HG03575 (cell line): Measurements from ENCODE around the gene SHC2.
"Not testable (repeated sequence)": the region's sequence is repeated elsewhere in the genome, so short reads cannot be mapped to it uniquely, and the experiment has no call there.

Experiments
- ATAC-seq: cut with Tn5 transposase; IDR thresholded peaks from one replicate; pipeline ENCODE4 v1.9.1; 2021; ENCODE audit not compliant: unreplicated experiment, insufficient number of reproducible peaks, low FRiP score; ENCODE audit errors: extremely low read depth

The SHC2 gene

DNA sequence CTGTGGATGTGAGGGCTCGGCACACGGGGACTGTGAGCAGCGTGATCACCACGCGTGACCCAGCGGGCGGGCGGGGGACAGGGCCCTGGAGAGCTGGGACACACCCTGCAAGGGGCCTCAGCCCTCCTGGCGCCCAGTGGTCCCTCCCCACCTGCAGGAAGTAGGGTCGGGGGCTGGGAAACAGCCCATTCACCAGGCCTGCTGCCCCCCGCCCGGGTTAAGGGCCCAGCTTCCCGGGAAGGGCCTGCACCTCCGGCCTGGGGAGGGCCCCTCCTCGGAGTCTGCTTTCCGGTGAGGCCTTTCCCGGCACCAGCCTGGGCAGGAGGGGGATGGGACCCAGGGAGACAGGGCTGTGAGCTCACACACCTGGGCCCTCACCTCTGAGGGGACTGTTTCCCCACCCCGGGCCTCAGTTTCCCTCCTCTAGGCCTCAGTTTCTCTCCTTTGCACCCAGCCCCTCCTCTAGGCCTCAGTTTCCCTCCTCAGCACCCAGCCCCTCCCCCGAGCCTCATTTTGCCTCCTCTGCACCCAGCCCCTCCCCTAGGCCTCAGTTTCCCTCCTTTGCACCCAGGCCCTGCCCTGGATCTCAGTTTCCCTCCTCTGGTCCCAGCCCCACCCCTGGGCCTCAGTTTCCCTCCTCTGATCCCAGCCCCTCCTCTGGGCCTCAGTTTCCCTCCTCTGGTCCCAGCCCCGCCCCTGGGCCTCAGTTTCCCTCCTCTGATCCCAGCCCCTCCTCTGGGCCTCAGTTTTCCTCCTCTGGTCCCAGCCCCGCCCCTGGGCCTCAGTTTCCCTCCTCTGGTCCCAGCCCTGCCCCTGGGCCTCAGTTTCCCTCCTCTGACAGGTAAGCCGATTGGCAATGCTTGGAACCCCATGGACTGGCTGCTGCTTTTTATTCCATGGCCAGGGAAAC lies 33.6 kb upstream of the SHC2 start:
- no peak for ATAC-seq

DNA sequence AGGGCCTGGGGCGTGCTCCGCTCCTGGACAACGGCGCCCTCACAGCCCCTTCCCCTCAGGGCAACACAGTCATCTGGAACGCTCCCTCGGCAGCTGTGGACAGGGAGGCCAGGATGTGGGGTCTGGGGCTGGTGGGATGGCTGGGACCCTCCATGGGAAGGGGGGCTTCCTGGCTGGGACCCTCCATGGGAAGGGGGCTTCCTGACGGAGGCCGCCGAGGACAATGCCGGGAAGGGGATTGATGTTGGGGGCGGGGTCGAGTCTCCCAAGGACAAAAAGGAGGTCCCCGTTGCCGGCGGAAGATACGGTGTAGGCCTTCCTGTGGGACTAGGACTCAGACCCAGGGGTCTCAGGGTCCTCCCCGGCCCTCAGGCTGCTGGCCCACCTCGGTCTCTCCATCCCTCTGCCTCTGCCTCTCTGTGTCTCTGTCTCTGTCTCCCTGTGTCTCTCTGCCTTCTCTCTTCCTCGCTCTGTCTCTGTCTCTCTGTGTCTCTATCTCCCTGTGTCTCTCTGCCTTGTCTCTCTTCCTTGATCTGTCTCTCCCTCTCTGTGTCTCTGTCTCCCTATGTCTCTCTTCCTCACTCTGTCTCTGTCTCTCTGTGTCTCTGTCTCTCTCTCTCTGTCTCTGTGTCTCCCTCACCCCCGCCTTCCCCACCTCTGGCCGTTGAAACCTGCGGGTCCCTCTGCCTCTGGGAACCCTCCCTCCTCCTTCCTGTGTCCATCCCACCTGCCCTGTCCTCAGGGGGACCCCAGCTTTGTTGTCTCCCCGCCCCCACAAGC lies 32.7 kb upstream of the SHC2 start:
- no peak for ATAC-seq

DNA sequence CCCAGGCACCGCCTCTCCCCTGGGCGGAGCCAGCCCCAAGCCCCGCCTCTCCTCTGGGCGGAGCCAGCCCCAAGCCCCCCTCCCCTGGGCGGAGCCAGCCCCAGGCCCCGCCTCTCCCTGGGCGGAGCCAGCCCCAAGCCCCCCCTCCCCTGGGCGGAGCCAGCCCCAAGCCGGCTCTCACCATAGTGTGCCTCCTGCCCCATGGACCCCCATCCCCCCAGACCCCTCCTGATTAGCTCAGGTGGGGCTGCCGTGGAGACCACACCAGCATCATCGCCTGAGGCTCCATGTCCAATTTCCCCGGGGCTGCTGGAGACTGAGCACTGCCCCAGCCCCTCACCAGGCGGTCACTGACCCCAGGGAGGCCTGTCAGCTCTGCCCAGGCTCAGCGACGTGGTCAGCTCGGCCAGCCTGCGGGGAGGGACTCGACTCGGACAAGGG lies 31.3 kb upstream of the SHC2 start:
- no peak for ATAC-seq

DNA sequence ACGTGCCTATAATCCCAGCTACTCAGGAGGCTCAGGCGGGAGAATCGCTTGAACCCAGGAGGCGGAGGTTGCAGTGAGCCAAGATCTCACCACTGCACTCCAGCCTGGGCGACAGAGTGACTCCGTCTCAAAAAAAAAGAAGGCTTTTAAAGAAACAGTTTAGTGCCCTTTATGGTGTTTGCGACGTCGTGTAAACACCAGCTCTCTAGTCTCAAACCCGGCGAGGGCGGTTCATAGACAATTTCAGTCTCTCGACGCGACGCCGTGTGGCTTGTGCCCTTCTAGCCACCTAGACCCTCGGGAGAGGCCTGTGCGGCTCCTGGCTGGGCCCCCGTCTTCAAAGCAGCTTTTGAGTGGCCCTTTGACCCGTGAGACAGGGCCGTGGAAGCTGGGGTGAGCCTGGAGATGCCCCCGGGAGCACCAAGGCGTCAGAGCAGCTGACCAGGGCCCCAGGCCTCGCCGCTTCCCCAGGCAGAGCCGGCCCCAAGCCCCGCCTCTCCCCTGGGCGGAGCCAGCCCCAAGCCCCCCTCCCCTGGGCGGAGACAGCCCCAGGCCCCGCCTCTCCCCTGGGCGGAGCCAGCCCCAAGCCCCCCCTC lies 30.4 kb upstream of the SHC2 start:
- ATAC-seq, result no peak

DNA sequence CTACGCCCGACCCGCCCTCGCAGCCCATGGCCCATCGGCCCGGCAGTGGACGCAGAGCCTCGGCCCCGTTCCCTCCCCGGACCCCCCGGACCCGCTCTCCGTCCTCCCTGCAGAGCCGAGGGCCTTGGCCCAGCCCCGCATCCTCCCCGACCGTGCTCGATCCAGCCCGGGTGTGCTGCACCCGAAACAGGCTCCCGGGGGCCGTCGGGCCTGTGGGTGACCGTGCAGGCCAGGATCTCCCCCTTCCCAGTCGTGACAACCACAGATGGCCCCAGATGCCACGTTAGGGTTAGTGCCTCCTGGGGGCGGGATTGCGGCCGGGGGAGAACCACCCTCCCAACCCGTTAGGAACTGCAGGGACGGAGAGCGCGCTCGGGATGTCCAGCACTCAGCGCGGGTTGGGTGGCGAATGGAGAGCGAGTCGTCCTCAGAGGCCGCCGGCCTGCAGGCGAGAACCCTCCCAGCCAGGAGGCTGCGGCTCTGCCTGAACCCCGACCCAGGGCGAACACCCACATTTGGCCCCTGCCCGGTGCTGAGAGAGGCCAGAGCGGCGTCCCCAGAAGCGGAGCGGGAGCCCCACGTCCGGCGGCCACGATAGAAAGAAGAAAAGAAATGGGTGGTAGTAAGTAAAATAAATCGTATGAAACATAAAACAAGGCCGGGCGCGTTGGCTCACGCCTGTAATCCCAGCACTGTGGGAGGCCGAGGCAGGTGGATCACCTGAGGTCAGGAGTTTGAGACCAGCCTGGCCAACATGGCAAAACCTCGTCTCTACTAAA lies 28.8 kb upstream of the SHC2 start:
- ATAC-seq, result no peak

DNA sequence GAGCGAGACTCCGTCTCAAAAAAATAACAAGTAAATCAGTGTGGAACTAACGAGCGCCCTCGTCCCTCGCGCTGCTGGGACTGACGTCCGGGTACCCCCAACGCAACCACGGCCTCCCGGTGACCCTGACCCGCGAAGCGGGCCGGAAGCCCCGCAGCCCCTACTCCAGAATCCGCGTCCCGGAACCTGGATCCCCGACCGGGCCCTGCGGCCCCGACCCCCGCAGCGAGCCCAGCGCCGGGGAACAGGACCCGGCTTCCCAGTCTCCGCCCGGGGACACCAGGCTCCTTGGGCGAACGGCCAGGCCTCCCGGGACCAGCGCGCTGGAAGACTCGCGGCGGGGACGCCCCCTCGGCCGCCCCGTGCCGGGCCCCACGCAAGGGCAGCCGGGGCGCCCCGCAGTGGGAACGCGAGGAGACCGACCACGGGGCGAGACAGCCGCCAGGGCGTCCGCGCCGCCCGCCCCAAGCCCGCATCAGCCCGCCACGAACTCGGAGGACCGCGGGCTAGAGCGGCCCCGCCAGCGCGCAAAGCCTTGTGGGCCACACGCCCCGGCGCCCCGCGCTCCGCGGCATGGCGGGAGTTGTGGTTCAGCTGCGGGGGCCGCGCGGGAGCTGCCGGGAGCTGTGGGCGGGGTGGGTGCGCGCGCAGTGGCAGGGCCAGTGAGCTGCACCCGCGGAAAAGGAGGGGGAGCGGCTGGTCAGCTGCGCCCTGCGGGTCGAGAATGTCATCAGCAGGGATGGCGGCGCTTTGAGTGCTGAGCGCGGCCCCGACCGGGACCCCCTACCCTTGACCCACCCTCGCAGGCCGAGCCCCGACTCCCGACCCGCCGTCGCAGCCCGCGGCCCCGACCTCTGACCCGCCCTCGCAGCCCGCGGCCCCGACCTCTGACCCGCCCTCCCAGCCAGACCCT lies 27.9 kb upstream of the SHC2 start:
- no peak for ATAC-seq

DNA sequence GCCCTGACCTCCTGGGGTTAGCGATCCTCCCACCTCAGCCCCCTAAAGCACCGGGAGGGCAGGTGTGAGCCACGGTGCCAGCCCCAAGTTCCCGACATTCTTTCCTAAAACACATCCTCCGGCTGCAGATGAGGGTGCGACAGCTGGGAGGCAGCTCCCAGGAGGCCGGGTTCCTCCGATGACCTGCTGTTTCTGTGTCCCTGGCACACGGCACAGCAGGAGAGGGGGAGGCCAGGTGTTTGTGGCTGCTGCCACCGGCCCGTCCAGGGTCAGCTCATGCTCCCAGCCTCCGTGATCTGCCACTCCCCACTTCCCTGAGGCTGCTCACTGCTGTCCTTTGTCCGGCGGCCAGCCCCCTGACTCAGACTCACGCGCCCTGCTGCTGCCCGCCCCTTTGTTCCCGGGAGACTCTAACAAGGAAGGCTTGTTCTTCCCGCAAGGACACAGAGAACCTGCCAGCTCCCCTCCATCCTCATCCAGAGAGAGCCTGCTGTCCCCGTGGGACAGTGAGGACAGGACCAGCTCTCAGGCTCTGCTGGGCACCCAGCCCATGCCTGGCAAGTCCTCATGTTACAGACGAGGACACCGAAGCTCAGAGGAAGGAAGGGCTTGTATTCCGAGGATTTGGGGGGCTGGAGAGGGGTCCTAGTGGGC lies 24.9 kb upstream of the SHC2 start:
- no peak for ATAC-seq

DNA sequence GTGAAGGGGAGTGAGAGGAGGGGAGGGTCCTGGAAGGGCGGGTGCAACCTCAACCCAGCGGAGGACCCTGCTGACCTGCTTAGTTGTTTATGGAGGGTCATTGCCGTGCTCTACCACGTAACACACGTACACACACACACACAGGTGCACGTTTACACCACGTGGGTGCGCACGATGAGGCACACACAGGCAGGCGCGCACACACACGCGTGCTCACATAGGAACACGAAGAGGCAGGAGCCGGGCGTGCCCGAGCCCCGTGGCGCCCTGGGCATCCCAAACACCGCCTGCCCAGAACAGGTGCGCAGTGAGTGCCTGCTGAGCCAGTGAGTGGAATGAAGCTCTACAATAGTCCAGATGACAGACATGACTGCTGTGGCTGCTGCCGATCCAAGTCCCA lies 24.2 kb upstream of the SHC2 start:
- no peak for ATAC-seq

DNA sequence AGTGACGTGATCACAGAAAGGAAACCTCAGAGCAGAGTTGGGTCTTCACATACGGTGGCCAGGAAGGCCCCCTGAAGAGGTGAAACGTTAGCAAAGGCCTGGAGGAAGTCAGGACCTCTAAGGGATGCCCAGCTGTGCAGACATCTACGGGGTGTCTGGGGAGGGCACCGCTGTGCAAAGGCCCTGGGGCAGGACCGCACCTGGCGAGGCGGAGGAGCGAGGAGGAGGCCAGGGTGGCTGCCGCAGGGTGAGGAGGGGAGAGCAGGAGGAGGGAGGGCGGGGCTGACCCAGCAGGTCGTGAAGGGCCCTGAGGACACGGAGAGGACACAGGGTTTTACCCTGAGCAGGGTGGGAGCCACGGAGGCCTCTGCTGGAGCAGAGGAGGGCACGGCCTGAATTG lies 23.7 kb upstream of the SHC2 start:
- ATAC-seq, result no peak

DNA sequence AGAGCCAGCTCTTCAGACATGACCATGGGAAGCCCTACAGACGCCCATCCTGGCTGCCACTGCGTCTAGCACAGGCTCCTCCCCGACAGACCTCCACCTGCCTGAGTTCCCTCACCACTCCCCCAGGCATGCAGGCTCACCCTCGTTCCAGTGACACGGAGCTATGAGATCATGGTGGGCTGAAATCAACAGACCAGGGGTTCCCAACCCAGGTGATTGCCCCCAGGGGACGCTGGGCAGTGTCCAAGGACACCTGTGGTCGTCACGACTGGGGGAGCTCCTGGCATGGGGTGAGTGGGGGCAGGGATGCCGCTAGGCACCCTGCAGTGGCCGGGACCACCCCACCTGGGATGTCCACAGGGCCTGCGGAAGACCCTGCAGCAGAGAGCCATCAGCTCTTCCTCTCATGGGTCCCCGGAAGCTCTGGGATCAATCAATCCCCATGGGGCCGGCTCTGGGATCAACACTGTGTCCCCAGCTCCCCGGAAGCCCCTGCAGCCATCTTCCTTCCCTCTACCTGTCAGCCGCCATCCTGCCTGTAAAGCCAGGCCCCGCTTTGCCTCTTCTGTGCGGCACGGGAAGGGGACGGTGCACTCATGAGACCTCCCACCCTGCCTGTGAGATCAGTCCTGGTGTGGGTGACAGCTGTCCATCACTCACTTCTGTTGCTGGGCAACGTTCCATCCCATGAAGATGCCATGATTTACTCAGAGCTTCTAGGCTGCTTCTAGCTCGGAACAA lies 22.7 kb upstream of the SHC2 start:
- no peak for ATAC-seq

DNA sequence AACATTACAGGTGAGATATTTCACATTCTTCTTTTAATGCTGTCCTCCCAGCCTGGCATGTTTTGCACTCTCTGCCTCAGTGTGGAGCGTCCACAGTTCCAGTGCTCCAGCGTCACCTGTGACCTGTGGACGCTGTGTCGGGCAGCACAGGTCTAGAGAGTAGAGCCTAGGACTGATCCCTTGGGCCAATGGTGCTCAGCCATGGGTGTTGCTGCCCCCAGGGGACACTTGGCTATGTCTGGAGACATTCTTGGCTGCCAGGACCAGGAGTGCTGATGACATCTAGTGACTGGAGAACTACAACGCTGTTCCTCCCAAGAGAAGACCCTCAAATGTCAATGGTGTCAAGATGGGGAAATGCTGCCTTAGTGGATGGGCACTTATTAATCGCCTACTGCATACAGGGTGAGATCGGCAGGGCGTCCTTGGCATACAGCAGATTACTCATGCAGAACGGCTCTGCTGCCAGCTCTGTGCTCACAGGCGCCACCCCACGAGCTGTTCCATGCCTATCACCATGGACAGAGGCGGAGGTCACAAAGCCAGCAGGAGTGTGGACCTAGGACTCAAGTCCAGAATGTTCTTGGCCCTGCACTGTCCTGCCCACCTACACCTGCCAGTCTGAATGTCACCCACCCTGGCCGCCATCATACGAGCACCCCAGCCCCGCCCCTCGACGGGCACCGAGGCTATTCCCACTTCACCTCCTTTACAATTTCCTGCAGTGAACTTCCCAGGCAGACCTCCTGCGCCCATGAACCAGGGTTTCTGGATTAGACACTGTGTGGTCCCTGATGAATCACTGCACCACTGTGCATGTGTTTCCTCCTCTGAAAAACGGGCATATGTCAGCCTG lies 21.6 kb upstream of the SHC2 start:
- ATAC-seq, result no peak

DNA sequence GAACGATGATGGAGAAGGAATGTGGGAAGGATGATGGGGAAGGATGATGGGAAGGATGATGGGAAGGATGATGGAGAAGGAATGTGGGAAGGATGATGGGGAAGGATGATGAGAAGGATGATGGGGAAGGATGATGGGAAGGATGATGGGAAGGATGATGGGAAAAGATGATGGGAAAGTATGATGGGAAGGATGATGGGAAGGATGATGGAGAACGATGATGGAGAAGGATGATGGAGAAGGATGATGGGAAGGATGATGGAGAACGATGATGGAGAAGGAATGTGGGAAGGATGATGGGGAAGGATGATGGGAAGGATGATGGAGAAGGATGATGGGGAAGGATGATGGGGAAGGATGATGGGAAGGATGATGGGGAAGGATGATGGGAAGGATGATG lies 20.3 kb upstream of the SHC2 start:
- not testable (repeated sequence) for ATAC-seq

DNA sequence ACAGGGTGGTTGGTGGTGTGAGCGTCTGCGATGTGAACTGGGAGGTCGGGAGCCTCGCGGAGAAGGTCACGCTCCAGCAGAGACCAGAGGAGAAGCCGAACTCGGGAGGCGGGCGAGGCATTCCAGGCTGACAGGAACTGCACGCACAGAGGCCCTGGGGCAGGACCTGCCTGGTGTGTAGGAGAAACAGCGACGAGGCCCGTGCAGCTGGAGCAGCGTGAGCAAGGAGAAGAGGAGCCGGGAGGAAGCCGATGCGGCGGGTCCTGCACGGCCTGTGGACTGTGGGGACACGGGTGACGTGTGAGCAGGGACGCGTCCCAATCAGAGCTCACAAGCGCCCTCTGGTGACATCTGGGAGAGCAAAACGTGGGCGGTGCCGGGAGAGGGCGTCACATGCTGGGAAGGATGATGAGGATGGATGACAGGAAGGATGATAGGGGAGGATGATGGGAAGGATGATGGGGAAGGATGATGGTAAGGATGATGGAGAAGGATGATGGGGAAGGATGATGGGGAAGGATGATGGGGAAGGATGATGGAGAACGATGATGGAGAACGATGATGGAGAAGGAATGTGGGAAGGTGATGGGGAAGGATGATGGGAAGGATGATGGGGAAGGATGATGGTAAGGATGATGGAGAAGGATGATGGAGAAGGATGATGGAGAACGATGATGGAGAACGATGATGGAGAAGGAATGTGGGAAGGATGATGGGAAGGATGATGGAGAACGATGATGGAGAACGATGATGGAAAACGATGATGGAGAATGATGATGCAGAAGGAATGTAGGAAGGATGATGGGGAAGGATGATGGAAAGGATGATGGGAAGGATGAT lies 19.4 kb upstream of the SHC2 start:
- ATAC-seq, result no peak

DNA sequence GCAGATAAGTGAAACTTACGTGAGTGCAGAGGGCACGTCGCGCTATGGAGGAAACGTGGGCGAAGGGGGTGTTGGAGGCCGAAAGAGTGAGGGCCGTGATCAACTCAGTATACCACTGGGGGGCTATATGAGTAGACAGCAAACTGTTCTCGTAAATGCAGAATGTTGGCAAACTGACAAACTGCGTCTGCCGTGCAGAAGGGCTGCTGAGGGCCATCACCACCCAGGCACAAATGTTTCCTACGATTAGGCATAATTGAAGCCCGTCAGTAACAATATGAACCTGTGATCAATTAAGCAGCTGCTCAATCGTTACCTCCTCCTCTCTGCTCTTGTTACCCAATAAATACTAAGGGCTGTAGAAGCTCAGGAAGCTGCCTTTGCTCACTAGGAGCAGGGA lies 18.1 kb upstream of the SHC2 start:
- no peak for ATAC-seq

DNA sequence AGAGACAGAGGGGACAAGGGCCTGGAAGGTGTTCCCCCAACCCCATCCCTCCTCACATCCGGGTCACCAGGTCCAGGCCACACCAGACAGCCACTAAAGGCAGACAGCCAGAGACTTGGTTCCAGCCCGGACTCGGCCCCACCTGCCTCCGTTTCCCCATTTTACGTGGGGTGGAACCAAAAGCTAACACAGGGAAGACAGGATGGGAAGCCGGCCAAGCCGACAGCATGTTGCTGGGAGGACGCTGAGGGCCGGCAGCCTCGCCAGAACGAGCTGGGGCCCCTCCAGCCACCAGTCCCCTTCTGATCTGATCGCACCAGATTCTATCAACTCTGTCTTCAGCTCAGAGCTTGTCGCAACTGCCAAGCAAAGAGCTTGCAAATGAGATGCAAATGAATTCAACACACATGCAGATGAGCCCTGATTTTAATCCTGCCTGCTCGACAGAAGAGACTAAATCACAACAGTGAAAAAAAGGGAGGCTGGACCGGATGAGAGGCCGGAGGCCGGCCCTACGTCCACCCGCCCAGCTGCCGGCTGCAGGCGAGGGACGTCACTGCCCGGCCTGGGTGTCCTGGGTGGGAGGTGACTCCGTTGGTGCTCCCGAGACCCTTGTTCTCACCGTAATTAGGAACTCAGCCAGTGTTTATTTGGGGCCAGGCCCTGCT lies 17.5 kb upstream of the SHC2 start:
- ATAC-seq, result no peak
